Subcutaneous adipose tissue (tissue), 4 donors: Measurements from ENCODE around the gene NELFB. TPM values are rescaled to one million over a fixed set of nuclear protein-coding genes. Genes with fewer than 3 reads are reported as not detected.

ENCODE experiments used
- CTCF ChIP-seq: fragments of 450-650 bp; IDR thresholded peaks from one replicate; pipeline ENCODE4 v1.5.1; 2016; ENCODE audit warnings: low read depth, mild to moderate bottlenecking, control low read depth, antibody characterized with exemption, moderate library complexity
- total RNA-seq, 4 donors: library from RNA; depleted of rRNA; stranded (reverse); fragments of >200 nt; gene quantifications; one replicate each; pipeline ENCODE4 v1.1.0, GENCODE V29; 2016

NELFB gene
- total RNA-seq, 4 donors from 2014 or later = 19.4 to 37.0 (median 30.8) TPM

GRCh38 chr9:137268538-137269201, 13.5 kb downstream of the NELFB start:
- no peak for TF ChIP-seq CTCF

GRCh38 chr9:137269231-137269772, 14.2 kb downstream of the NELFB start:
- TF ChIP-seq CTCF = no peak

- no peak for TF ChIP-seq CTCF
Measured at GRCh38 chr9:137270929-137271695, 16.0 kb downstream of the NELFB start.

- TF ChIP-seq CTCF = no peak
Measured at GRCh38 chr9:137271696-137272076, 16.6 kb downstream of the NELFB start.

- TF ChIP-seq CTCF = no peak
Measured at GRCh38 chr9:137272241-137273094, 17.3 kb downstream of the NELFB start.

GRCh38 chr9:137273095-137273490, 18.0 kb downstream of the NELFB start:
- TF ChIP-seq CTCF = no peak
